Measurements from ENCODE around the gene MAML1. TPM values are rescaled to one million over a fixed set of nuclear protein-coding genes. Genes with fewer than 3 reads are reported as not detected.

MAML1 gene
- total RNA-seq, 1 donor from 2014 or later, result 42.6 TPM

- no peak overlapping the region for H3K27ac Mint-ChIP-seq
- H3K4me1 Mint-ChIP-seq (ENCODE audit: unreplicated experiment), result peaks cover 15% of the 10 kb centered on the region
- H3K27me3 Mint-ChIP-seq, result no peaks in the 10 kb centered on the region
- no peaks in the 10 kb centered on the region for H3K9me3 Mint-ChIP-seq
- H3K36me3 Mint-ChIP-seq, result peaks cover 15% of the 10 kb centered on the region
- DNase-seq (ENCODE audit: extremely low spot score, unreplicated experiment), result no peak
- H3K4me3 Mint-ChIP-seq, result no peak overlapping the region
- TF ChIP-seq CTCF (conservative IDR thresholded peaks at IDR 0.05), result no peak
These were observed 35.0 kb downstream of the MAML1 start for GRCh38 chr5:179767496-179768100.

- no peak for DNase-seq (ENCODE audit: extremely low spot score, unreplicated experiment)
- Mint-ChIP-seq H3K27me3 (no peaks in the 10 kb centered on the region), H3K27ac (no peak overlapping the region), H3K4me3 (no peak overlapping the region), H3K4me1 (ENCODE audit: unreplicated experiment) (peaks cover 6% of the 10 kb centered on the region), H3K9me3 (no peaks in the 10 kb centered on the region), H3K36me3 (peaks cover 17% of the 10 kb centered on the region)
- no peak for TF ChIP-seq CTCF (conservative IDR thresholded peaks at IDR 0.05)
These were observed 35.9 kb downstream of the MAML1 start for GRCh38 chr5:179768326-179769085.

GRCh38 chr5:179769271-179769670 is 36.6 kb downstream of the MAML1 start:
- H3K4me1 Mint-ChIP-seq (ENCODE audit: unreplicated experiment), result peaks cover 4% of the 10 kb centered on the region
- H3K9me3 Mint-ChIP-seq, result no peaks in the 10 kb centered on the region
- no peak overlapping the region for H3K27ac Mint-ChIP-seq
- peaks cover 17% of the 10 kb centered on the region for H3K36me3 Mint-ChIP-seq
- TF ChIP-seq CTCF (conservative IDR thresholded peaks at IDR 0.05), result no peak
- no peak for DNase-seq (ENCODE audit: extremely low spot score, unreplicated experiment)
- no peak overlapping the region for H3K4me3 Mint-ChIP-seq
- H3K27me3 Mint-ChIP-seq, result no peaks in the 10 kb centered on the region

GRCh38 chr5:179769796-179770195 is 37.2 kb downstream of the MAML1 start:
- DNase-seq (ENCODE audit: extremely low spot score, unreplicated experiment), result no peak
- Mint-ChIP-seq H3K27me3 (no peaks in the 10 kb centered on the region), H3K4me3 (no peak overlapping the region), H3K36me3 (peaks cover 17% of the 10 kb centered on the region), H3K27ac (no peak overlapping the region), H3K9me3 (no peaks in the 10 kb centered on the region), H3K4me1 (ENCODE audit: unreplicated experiment) (peaks cover 4% of the 10 kb centered on the region)
- TF ChIP-seq CTCF (conservative IDR thresholded peaks at IDR 0.05), result no peak

GRCh38 chr5:179771311-179771895 is 38.8 kb downstream of the MAML1 start:
- DNase-seq (ENCODE audit: extremely low spot score, unreplicated experiment), result no peak
- no peak for TF ChIP-seq CTCF (conservative IDR thresholded peaks at IDR 0.05)
- peaks cover 17% of the 10 kb centered on the region for H3K36me3 Mint-ChIP-seq
- no peak overlapping the region for H3K27ac Mint-ChIP-seq
- H3K4me3 Mint-ChIP-seq, result no peak overlapping the region
- H3K9me3 Mint-ChIP-seq, result no peaks in the 10 kb centered on the region
- H3K4me1 Mint-ChIP-seq (ENCODE audit: unreplicated experiment), result peaks cover 2% of the 10 kb centered on the region
- H3K27me3 Mint-ChIP-seq, result no peaks in the 10 kb centered on the region

Measured in type B pancreatic cell (in vitro differentiated cells).